GM23338 (cell line): ENCODE data around the gene MADCAM1. TPM values are rescaled to one million over a fixed set of nuclear protein-coding genes. Genes with fewer than 3 reads are reported as not detected.

Experiments
- CREB1 ChIP-seq: fragments of 250-450 bp; sonication (Bioruptor Pico); IDR thresholded peaks from 2 replicates; pipeline ENCODE4 v1.5.0; 2020; ENCODE audit warnings: low read depth, mild to moderate bottlenecking, moderate library complexity
- CTCF ChIP-seq, 2 experiments: fragments of 200-600 bp in 1 of 2; sonication (generic) in 1 of 2; conservative IDR thresholded peaks; 2 replicates each; pipeline versions ENCODE4 v1.5.1 to v1.6.1; 2016 to 2017; ENCODE audit warnings: antibody characterized with exemption in 2 of 2, low read depth in 2 of 2, mild to moderate bottlenecking in 2 of 2, moderate library complexity in 1 of 2
- EZH2 ChIP-seq: fragments of 200-600 bp; sonication (generic); IDR thresholded peaks from one replicate; pipeline ENCODE4 v1.8.0; 2017; ENCODE audit warnings: antibody characterized with exemption, mild to moderate bottlenecking, low read depth; ENCODE audit not compliant: unreplicated experiment
- EZH2phosphoT487 ChIP-seq: fragments of 200-600 bp; sonication (generic); IDR thresholded peaks from one replicate; pipeline ENCODE4 v1.8.1; 2018; ENCODE audit warnings: antibody characterized with exemption; ENCODE audit not compliant: unreplicated experiment
- JUNB ChIP-seq: IDR thresholded peaks from one replicate; pipeline ENCODE4 v1.6.1; 2016; ENCODE audit warnings: antibody characterized with exemption; ENCODE audit not compliant: unreplicated experiment
- NANOG ChIP-seq: IDR thresholded peaks from 2 replicates; pipeline ENCODE4 v1.6.1; 2016; ENCODE audit warnings: antibody characterized with exemption, borderline replicate concordance
- STAT1 ChIP-seq: IDR thresholded peaks from one replicate; pipeline ENCODE4 v1.6.1; 2016; ENCODE audit warnings: antibody characterized with exemption; ENCODE audit not compliant: unreplicated experiment
- ZNF331 ChIP-seq: fragments of 250-450 bp; sonication (Bioruptor Pico); IDR thresholded peaks from 2 replicates; pipeline ENCODE4 v1.5.0; 2020; ENCODE audit warnings: low read depth, mild to moderate bottlenecking, moderate library complexity
- polyA plus RNA-seq: library from polyadenylated mRNA; unstranded; fragments of >200 nt; fragmentation: Nextera tagmentation; extraction: Ambion mirVana; gene quantifications from 2 replicates; pipeline ENCODE4 v1.2.1, GENCODE V29; 2016
- total RNA-seq: library from RNA; depleted of rRNA; stranded (reverse); fragments of >200 nt; shearing (Covaris generic); gene quantifications from 2 replicates; pipeline ENCODE4 v1.2.3, GENCODE V29; 2014
- TF ChIP-seq, protein P1 (sequence below): fragments of 250-450 bp; sonication (Bioruptor Pico); IDR thresholded peaks from 2 replicates; pipeline ENCODE4 v1.5.0; 2020; ENCODE audit warnings: mild to moderate bottlenecking, moderate library complexity
- TF ChIP-seq, protein P2 (sequence below): IDR thresholded peaks from one replicate; pipeline ENCODE4 v1.6.1; 2018; ENCODE audit warnings: antibody characterized with exemption; ENCODE audit not compliant: unreplicated experiment
- TF ChIP-seq, protein P3 (sequence below): IDR thresholded peaks from 2 replicates; pipeline ENCODE4 v1.6.1; 2016; ENCODE audit warnings: antibody characterized with exemption

MADCAM1 gene
- total and polyA plus RNA-seq, 2 experiments from 2014 or later, result 2.1 to 2.5 TPM

DNA sequence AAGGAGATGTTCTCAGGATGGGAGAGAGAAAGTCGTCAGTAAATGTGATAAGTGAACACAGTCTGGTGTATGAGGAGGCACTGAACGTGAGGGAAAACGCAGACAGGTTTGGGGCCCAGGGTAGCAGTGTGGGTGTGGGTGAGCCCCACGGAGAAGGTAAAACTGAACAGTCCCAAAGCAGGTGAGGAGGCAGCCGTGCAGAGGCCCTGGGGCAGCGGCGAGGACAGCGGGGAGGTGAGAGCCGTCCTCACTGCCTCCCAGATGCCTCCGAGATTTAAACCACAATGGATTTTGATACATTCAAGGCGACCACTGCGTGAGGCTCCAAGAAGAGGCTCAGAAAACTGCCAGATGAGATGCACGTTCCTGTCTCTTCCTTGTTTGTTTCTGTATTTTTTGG is 20.9 kb upstream of the MADCAM1 start (continued):
- TF ChIP-seq, protein P1, sequence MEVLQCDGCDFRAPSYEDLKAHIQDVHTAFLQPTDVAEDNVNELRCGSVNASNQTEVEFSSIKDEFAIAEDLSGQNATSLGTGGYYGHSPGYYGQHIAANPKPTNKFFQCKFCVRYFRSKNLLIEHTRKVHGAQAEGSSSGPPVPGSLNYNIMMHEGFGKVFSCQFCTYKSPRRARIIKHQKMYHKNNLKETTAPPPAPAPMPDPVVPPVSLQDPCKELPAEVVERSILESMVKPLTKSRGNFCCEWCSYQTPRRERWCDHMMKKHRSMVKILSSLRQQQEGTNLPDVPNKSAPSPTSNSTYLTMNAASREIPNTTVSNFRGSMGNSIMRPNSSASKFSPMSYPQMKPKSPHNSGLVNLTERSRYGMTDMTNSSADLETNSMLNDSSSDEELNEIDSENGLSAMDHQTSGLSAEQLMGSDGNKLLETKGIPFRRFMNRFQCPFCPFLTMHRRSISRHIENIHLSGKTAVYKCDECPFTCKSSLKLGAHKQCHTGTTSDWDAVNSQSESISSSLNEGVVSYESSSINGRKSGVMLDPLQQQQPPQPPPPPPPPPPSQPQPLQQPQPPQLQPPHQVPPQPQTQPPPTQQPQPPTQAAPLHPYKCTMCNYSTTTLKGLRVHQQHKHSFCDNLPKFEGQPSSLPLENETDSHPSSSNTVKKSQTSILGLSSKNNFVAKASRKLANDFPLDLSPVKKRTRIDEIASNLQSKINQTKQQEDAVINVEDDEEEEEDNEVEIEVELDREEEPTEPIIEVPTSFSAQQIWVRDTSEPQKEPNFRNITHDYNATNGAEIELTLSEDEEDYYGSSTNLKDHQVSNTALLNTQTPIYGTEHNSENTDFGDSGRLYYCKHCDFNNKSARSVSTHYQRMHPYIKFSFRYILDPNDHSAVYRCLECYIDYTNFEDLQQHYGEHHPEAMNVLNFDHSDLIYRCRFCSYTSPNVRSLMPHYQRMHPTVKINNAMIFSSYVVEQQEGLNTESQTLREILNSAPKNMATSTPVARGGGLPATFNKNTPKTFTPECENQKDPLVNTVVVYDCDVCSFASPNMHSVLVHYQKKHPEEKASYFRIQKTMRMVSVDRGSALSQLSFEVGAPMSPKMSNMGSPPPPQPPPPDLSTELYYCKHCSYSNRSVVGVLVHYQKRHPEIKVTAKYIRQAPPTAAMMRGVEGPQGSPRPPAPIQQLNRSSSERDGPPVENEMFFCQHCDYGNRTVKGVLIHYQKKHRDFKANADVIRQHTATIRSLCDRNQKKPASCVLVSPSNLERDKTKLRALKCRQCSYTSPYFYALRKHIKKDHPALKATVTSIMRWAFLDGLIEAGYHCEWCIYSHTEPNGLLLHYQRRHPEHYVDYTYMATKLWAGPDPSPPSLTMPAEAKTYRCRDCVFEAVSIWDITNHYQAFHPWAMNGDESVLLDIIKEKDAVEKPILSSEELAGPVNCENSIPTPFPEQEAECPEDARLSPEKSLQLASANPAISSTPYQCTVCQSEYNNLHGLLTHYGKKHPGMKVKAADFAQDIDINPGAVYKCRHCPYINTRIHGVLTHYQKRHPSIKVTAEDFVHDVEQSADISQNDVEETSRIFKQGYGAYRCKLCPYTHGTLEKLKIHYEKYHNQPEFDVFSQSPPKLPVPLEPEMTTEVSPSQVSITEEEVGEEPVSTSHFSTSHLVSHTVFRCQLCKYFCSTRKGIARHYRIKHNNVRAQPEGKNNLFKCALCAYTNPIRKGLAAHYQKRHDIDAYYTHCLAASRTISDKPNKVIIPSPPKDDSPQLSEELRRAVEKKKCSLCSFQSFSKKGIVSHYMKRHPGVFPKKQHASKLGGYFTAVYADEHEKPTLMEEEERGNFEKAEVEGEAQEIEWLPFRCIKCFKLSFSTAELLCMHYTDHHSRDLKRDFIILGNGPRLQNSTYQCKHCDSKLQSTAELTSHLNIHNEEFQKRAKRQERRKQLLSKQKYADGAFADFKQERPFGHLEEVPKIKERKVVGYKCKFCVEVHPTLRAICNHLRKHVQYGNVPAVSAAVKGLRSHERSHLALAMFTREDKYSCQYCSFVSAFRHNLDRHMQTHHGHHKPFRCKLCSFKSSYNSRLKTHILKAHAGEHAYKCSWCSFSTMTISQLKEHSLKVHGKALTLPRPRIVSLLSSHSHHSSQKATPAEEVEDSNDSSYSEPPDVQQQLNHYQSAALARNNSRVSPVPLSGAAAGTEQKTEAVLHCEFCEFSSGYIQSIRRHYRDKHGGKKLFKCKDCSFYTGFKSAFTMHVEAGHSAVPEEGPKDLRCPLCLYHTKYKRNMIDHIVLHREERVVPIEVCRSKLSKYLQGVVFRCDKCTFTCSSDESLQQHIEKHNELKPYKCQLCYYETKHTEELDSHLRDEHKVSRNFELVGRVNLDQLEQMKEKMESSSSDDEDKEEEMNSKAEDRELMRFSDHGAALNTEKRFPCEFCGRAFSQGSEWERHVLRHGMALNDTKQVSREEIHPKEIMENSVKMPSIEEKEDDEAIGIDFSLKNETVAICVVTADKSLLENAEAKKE, result no peak
- no peak for TF ChIP-seq CTCF (conservative IDR thresholded peaks at IDR 0.05; ENCODE audit: low read depth in 2 of 2)
- TF ChIP-seq, protein P2, sequence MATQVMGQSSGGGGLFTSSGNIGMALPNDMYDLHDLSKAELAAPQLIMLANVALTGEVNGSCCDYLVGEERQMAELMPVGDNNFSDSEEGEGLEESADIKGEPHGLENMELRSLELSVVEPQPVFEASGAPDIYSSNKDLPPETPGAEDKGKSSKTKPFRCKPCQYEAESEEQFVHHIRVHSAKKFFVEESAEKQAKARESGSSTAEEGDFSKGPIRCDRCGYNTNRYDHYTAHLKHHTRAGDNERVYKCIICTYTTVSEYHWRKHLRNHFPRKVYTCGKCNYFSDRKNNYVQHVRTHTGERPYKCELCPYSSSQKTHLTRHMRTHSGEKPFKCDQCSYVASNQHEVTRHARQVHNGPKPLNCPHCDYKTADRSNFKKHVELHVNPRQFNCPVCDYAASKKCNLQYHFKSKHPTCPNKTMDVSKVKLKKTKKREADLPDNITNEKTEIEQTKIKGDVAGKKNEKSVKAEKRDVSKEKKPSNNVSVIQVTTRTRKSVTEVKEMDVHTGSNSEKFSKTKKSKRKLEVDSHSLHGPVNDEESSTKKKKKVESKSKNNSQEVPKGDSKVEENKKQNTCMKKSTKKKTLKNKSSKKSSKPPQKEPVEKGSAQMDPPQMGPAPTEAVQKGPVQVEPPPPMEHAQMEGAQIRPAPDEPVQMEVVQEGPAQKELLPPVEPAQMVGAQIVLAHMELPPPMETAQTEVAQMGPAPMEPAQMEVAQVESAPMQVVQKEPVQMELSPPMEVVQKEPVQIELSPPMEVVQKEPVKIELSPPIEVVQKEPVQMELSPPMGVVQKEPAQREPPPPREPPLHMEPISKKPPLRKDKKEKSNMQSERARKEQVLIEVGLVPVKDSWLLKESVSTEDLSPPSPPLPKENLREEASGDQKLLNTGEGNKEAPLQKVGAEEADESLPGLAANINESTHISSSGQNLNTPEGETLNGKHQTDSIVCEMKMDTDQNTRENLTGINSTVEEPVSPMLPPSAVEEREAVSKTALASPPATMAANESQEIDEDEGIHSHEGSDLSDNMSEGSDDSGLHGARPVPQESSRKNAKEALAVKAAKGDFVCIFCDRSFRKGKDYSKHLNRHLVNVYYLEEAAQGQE, result no peak
- TF ChIP-seq CREB1 (CRISPR knock-in tag), result no peak
- TF ChIP-seq EZH2, result no peak
- no peak for TF ChIP-seq EZH2phosphoT487
- TF ChIP-seq JUNB, result no peak
- TF ChIP-seq NANOG, result no peak
- TF ChIP-seq STAT1, result no peak
- no peak for TF ChIP-seq ZNF331 (CRISPR knock-in tag)
- TF ChIP-seq, protein P3, sequence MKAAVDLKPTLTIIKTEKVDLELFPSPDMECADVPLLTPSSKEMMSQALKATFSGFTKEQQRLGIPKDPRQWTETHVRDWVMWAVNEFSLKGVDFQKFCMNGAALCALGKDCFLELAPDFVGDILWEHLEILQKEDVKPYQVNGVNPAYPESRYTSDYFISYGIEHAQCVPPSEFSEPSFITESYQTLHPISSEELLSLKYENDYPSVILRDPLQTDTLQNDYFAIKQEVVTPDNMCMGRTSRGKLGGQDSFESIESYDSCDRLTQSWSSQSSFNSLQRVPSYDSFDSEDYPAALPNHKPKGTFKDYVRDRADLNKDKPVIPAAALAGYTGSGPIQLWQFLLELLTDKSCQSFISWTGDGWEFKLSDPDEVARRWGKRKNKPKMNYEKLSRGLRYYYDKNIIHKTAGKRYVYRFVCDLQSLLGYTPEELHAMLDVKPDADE, result no peak
